Renal cortical epithelial cell (primary cell): ENCODE measurements around the gene NOXO1. TPM values are rescaled to one million over a fixed set of nuclear protein-coding genes. Genes with fewer than 3 reads are reported as not detected.

Experiments used
- DNase-seq: peaks from one replicate; pipeline ENCODE4 v3.0.0-alpha.2; 2011; ENCODE audit warnings: low read depth
- total RNA-seq: library from RNA; depleted of rRNA; stranded (reverse); fragments of >200 nt; gene quantifications from 2 replicates; pipeline ENCODE4 v1.2.3, GENCODE V29; 2014

NOXO1 gene
- total RNA-seq, 1 donor from 2014 or later = not detected

DNA sequence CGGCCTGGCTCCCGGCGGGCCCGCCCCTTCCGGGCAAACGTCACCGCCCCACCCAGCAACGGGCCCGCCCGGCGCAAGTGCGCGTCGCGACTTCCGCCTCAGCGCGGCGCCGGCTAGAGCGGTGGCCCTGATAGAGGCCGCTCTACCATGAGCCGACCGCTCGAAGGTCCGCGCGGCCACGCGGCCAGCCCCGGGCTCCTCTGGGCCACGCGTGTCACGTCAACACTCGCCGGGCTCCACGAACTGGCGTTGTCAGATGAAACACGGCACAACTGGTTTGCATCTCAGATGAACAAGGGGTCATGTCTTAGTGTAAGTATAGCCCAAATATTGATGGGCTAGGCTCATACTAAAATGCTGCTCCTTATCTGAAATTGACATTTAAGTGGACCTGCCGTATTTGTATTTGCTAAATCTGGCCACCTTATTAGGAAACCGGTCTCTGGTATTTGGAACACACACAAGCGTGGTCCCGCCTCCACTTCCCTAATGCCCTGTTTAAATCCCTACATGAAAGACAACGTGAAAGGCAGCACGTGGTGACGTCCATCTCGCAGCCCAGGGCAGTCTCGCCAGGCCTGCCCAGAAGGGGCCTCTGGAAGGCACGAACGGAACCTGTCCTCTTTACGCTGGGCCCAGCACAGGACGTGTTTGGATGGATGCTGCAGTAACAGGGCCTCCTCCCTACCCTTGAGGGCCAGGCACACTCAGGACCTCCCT lies 28.7 kb upstream of the NOXO1 start, which contains the start of gene ZNF598:
Gene ZNF598 (minus strand): TSS at position 31 of the 720 bp plus-strand sequence.
- DNase-seq = peak; percentile 51

DNA sequence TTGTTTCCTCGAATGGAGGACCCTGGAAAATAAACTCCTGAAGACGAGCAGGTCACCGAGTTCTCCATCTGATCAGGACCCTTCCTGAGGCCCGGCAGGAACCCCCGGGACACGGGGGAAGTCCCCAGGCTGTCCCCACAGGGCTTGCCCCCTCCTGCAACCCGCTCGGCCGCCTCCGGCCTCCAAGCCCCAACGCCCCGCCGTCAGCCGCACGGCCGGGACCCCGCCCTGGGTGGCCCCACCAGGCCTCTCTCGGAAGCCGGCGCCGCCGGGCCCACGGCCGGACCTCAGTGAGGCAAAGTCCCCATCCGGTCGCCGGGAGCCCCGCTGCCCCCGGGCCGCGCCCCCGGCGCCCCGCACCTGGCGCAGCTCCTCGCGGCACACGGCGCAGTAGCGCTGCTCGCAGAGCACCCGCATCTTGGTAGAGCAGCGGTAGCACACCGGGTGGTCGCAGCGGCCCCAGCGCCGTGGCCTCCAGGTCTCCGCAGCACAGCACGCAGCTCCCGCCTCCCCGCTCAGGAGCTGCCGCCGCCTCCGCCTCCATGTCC lies 28.0 kb upstream of the NOXO1 start:
- DNase-seq = no peak

- DNase-seq = peak; percentile 34
These were observed 27.4 kb upstream of the NOXO1 start for GRCh38 chr16:2008631-2009163.

DNA sequence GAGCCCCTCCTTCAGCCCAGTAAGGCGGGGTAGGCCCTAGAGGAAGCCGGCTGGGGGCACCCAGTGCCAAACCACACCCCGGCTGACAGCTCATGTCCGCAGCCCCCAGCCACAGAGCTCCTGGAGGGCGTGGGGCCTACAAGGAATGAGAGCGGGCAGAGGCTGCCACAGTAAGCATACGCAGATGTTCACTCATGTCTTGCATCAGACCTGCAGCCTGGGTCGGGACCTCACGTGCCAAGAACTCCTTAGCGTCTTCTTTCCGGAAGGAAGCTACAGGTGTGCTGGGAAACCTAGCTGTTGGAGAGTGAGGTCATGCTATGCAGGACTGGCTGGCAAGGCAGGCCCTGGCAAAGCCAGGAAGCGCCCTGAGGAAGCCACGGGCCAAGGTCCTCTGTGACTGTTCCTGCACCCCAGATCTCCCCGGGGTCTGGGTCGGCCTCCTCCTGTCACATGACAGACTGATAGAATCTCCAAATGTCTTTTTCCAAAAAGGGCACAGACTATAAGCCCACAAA lies 26.8 kb upstream of the NOXO1 start:
- peak; percentile 7 for DNase-seq

DNA sequence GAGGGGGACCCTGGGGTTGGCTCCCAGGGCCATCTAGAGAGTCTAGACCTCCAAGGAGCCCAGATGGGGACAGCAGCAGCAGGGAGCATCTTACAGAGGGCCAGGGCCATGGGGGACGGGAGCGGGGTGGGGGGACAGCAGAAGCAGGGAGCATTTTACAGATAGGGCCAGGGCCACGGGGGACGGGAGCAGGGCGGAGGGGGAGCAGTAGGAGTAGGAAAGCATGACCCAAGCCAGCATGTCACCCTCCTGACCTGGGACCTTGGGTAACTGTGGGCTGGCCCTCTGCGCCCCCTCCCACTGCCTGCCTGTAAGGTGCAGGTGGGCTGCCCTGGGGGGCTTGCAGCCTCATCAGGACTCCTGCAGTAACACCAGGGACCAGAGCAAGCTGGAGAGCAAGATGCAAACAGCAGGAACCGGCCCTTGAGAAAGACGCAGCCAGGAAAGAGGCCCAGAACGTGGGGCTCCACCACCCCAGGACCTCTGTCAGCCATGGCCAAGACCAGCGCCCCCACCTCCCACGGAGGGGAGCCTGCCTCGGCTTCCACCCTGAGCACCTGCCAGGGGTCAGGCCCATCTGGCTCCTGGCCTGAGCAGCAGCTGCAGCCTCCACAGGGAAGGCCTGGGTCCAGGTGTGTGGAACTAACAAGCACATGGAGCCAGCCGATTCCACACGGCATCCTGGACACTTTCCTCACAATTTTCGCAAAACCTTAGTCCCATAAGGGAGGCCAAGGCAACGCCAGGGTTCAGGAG lies 26.0 kb upstream of the NOXO1 start:
- no peak for DNase-seq

DNA sequence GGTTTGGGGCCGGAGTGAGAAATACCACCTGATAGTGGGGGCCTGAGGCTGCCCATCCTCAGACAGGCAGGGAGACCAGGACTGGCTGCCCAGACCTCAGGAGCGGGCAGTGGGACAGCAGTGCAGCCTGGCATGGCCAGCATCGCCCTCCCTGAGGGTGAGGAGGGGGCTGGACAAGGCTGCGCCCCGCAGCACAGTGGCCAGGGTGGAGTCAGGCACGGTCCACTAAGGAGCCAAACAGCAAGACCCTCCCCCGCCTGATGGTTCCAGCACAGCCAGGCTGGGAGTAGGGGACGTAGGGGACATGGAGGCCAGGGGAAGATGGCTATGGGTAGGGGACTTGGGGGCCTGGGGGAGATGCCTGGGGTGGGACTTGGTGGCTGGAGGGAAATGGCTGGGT lies 25.0 kb upstream of the NOXO1 start:
- no peak for DNase-seq

GRCh38 chr16:2005646-2006045 lies 24.4 kb upstream of the NOXO1 start:
- no peak for DNase-seq

- DNase-seq = no peak
These were observed 23.7 kb upstream of the NOXO1 start for GRCh38 chr16:2004795-2005517.

GRCh38 chr16:2003827-2004641 lies 22.8 kb upstream of the NOXO1 start:
- peak; percentile 61 for DNase-seq

GRCh38 chr16:2003231-2003826 lies 22.1 kb upstream of the NOXO1 start:
- DNase-seq = no peak

- DNase-seq = no peak
These were observed 21.3 kb upstream of the NOXO1 start for GRCh38 chr16:2002406-2003230.

GRCh38 chr16:2001456-2002355 lies 20.4 kb upstream of the NOXO1 start:
- no peak for DNase-seq

DNA sequence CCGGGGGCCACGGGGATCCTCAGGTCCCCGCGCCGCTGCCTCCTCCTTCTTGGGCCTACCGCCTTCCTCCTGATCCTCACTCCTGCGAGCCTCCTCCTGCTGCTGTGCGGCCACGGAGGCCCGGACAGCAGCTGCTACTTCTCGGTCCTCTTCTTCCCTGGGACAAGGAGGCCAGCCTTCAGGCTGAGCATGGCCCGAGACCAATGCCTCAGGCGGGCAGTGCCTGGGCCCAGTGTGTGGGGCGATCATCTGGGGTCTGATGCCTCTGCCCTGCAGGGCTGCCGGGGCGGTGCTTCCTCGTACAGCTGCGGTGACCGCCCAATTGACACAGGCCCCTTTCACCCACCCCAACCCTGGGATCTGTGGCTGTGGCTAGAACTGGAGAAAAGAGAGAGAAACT lies 19.8 kb upstream of the NOXO1 start:
- DNase-seq = no peak

- no peak for DNase-seq
These were observed 18.7 kb upstream of the NOXO1 start for GRCh38 chr16:1999866-2000514.

DNA sequence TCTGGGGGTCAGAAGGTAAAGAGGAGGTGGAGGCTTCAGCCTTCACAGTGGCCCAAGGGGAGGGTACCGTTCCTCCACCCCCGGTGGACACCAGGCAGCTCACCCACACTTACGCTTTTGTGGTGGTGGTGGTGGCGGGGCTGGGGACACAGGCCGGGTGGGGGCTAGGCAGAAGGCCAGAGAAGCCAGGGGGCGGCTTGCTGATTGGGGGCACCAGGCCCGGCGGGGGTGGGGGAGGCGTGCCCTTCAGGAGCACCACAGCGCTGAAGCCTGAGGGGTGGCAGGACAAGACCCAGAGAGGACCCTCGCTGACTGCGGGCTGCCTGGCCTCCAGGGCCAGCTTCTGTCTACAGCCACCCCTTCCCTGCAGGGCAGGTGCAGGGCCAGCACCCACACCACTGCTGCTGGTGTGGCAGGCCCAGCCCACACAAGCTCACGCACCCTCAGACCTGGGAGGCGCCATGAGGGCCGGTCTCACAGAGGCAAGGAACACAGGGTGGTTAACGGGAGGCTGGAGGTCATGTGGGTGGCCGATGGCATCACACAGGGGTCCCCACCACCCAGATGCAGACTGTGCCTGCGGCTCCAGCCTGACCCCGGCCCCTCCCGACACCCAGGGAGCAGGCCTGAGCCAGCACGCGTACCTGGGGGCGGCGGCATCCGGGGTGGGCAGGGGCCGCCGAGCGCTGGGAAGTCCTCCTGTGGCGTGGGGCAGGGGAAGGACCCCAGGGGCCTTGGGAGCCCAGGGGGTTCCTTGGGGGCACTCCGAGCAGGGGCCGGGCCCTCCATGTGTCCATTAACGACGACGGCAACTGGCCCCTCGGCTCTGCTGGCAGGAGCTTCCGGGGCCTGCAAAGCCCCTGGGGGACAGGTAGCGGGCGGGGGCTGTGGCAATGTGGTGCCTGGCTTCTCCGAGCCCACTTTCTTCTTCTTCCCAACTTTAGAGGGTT lies 17.9 kb upstream of the NOXO1 start:
- DNase-seq = no peak

- DNase-seq = no peak
These were observed 17.1 kb upstream of the NOXO1 start for GRCh38 chr16:1998360-1998835.
